ENCODE measurements around the gene FTSJ3. TPM values are rescaled to one million over a fixed set of nuclear protein-coding genes. Genes with fewer than 3 reads are reported as not detected.

The FTSJ3 gene
- total RNA-seq, 2 donors from 2014 or later = 22.7 to 30.9 TPM

GRCh38 chr17:63774141-63774968 lies 53.1 kb downstream of the FTSJ3 start, which contains the start of gene DDX42:
DDX42 (plus strand) TSS chr17:63774170; CDS start chr17:63787050, 12,880 bp downstream.
- no peaks in the 10 kb centered on the region for H3K27me3 ChIP-seq
- H3K9me3 ChIP-seq = no peaks in the 10 kb centered on the region
- intact Hi-C loops (cut with DNase I) = loop anchor here (10.0 kb wide), 1 partner anchor 60 kb away; no protein-coding TSS in a partner anchor
- peak within 1 kb of the TSS; percentile 92 to 99 (median 96) for H3K27ac ChIP-seq
- H3K4me1 ChIP-seq = peaks cover 62% of the 10 kb centered on the region
- TF ChIP-seq CTCF (IDR thresholded peaks at IDR 0.05) = peak in 1 of 7 experiments; percentile 8
- TF ChIP-seq POLR2A (IDR thresholded peaks at IDR 0.05) = peak; percentile 22 to 45 (median 44)
- peak; percentile 3 for ATAC-seq
- peak; percentile 64 to 92 (median 90) for DNase-seq
- peak within 1 kb of the TSS; percentile 62 to 89 for H3K4me3 ChIP-seq
- no peaks in the 10 kb centered on the region for H3K36me3 ChIP-seq (replicated peaks in 1 of 2; ENCODE audit: insufficient read depth in 1 of 2, low read depth in 2 of 2)
- WGBS, 2 donors = 0% methylated on average over 14 to 51 of the region's 67 CpGs

DNA sequence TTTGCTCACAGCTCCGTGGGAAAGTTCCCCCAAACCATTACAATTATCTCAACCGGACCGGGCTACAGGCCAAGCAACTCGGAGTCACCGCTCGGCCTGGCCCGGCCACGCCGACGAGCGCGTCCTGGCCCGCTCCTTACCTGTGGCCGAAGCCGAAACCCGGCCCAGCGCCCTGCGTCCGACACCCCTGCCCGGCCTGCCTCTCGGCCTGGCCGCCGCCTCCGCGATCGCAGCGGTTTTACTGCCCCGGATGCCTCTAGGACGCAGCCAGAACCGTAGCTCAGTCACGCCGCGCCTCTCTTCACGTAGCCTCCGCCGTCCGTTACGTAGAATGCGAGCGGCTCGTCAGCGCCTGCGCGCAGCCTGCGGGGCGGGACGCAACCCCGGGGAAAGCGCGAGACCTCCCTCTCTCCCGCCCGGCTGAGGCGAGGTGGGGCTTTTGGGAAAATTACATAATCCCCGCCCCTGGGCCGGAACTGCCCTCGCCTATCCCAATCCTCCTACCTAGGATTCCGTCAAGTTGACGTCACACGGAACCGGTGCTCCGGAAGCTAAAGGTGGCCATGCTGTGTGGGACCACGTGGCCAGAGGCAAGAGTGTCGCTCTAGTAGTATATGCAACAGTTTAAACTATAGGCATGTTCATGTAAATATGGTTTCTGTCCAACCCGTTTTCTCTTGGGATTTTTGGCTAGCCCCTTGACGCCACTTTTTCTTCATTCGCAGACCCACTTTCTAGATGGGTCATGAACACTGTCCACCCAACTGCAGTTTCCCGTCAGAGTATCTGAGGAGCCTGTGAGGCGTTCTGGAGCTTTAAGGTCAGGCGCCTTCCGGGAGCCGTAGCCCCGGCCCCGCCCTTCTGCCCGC lies 54.0 kb downstream of the FTSJ3 start, which contains the start of gene CCDC47:
Gene CCDC47, minus strand, starts transcription at position 326 of the 869 bp plus-strand sequence. CDS start 7,422 bp downstream, outside the sequence.
- TF ChIP-seq CTCF (IDR thresholded peaks at IDR 0.05) (no peak), POLR2A (IDR thresholded peaks at IDR 0.05) (peak; percentile 95 to 96 (median 95))
- Histone ChIP-seq H3K27me3 (no peaks in the 10 kb centered on the region), H3K4me1 (peaks cover 57% of the 10 kb centered on the region), H3K27ac (peak within 1 kb of the TSS; percentile 92 to 99 (median 96)), H3K9me3 (no peaks in the 10 kb centered on the region), H3K36me3 (replicated peaks in 1 of 2; ENCODE audit: insufficient read depth in 1 of 2, low read depth in 2 of 2) (no peaks in the 10 kb centered on the region), H3K4me3 (peak within 1 kb of the TSS; percentile 62 to 89)
- intact Hi-C loops (cut with DNase I) = loop anchor here (10.0 kb wide), 1 partner anchor 61 kb away; no protein-coding TSS in a partner anchor
- ATAC-seq = peak; percentile 91
- 0 to 1% methylated on average over 18 to 74 of the region's 74 CpGs for WGBS, 2 donors
- DNase-seq = peak; percentile 98 to 99 (median 99)

- 0 to 1% methylated on average over 7 of the region's 7 CpGs for WGBS, 2 donors
- no peaks in the 10 kb centered on the region for H3K9me3 ChIP-seq
These were observed 54.6 kb downstream of the FTSJ3 start for GRCh38 chr17:63772801-63773271.

More at GRCh38 chr17:63772801-63773271, 54.6 kb downstream of the FTSJ3 start:
- Histone ChIP-seq H3K4me3 (peak overlapping the region; percentile 9 to 44), H3K4me1 (peaks cover 55% of the 10 kb centered on the region), H3K27me3 (no peaks in the 10 kb centered on the region), H3K36me3 (replicated peaks in 1 of 2; ENCODE audit: insufficient read depth in 1 of 2, low read depth in 2 of 2) (no peaks in the 10 kb centered on the region), H3K27ac (peak overlapping the region; percentile 92 to 99 (median 96))
- DNase-seq = no peak
- intact Hi-C loops (cut with DNase I) = loop anchor here (10.0 kb wide), 1 partner anchor 62 kb away; no protein-coding TSS in a partner anchor
- ATAC-seq = no peak
- TF ChIP-seq CTCF (IDR thresholded peaks at IDR 0.05) (no peak), POLR2A (IDR thresholded peaks at IDR 0.05) (no peak)

Other genes with a start within 250 kb of the FTSJ3 start
- gene TACO1, start 226.8 kb downstream of the FTSJ3 start, total RNA-seq = 10 to 100 TPM in 1 of 2 donors, 1 to 10 TPM in 1; 9.3 to 10.5 TPM
- 10 to 100 TPM; 21.0 to 33.3 TPM for gene MAP3K3, start 205.2 kb downstream of the FTSJ3 start, total RNA-seq
- 1 to 10 TPM; 4.9 to 9.6 TPM for gene LIMD2, start 127.5 kb downstream of the FTSJ3 start, total RNA-seq
- 10 to 100 TPM; 25.4 to 26.7 TPM for gene STRADA, start 85.9 kb downstream of the FTSJ3 start, total RNA-seq
- gene CCDC47, start 54.1 kb downstream of the FTSJ3 start, total RNA-seq = 10 to 100 TPM; 42.2 to 56.8 TPM
- gene DDX42, start 53.5 kb downstream of the FTSJ3 start, total RNA-seq = 100 to 1,000 TPM; 114 to 116 TPM
- gene PSMC5, start 232 bp downstream of the FTSJ3 start, total RNA-seq = 10 to 100 TPM; 55.0 to 59.4 TPM
- 10 to 100 TPM; 75.8 to 87.9 TPM for gene SMARCD2, start 15.0 kb upstream of the FTSJ3 start, total RNA-seq
- not detected for gene CSH2, start 46.0 kb upstream of the FTSJ3 start, total RNA-seq
- not detected for gene GH2, start 54.3 kb upstream of the FTSJ3 start, total RNA-seq
- not detected for gene CSH1, start 68.9 kb upstream of the FTSJ3 start, total RNA-seq
- not detected for gene CSHL1, start 83.6 kb upstream of the FTSJ3 start, total RNA-seq
- not detected for gene GH1, start 91.2 kb upstream of the FTSJ3 start, total RNA-seq
- not detected for gene CD79B, start 104.7 kb upstream of the FTSJ3 start, total RNA-seq
- 1 to 10 TPM in 1 of 2 donors, under 1 TPM in 1; 0.26 to 1.3 TPM for gene SCN4A, start 145.3 kb upstream of the FTSJ3 start, total RNA-seq
- 1 to 10 TPM in 1 of 2 donors, under 1 TPM in 1; 0.52 to 1.6 TPM for gene PRR29, start 170.7 kb upstream of the FTSJ3 start, total RNA-seq
- 10 to 100 TPM; 16.2 to 16.3 TPM for gene ICAM2, start 193.0 kb upstream of the FTSJ3 start, total RNA-seq